Measurements from ENCODE around the gene CPSF4L.
A peak's percentile ranks its signal among the peaks of the same experiment; 100 is the strongest.

CPSF4L gene

GRCh38 chr17:73289549-73290254, 28.0 kb upstream of the CPSF4L start:
- TF ChIP-seq YY1 (IDR thresholded peaks at IDR 0.05; ENCODE audit: insufficient read depth, insufficient read length), result no peak
- no peak for TF ChIP-seq ZNF274 (IDR thresholded peaks at IDR 0.05; ENCODE audit: low read depth, low read length)
- TF ChIP-seq SUZ12 (IDR thresholded peaks at IDR 0.05; ENCODE audit: extremely low read depth, insufficient read depth, insufficient read length), result no peak
- Histone ChIP-seq H3K27me3 (ENCODE audit: insufficient read depth, insufficient read length) (no peaks in the 10 kb centered on the region), H3K4me1 (ENCODE audit: insufficient read depth, insufficient read length) (peaks cover 34% of the 10 kb centered on the region), H3K9ac (ENCODE audit: insufficient read length, low read depth) (peak overlapping the region; percentile 13), H3K4me3 (ENCODE audit: insufficient read length, low read depth) (no peak overlapping the region), H3K9me3 (ENCODE audit: insufficient read depth, low read length) (no peaks in the 10 kb centered on the region), H3K36me3 (ENCODE audit: insufficient read depth, insufficient read length, low read length) (peaks cover 30% of the 10 kb centered on the region)
- DNase-seq (ENCODE audit: low read depth, low spot score), result no peak

- Histone ChIP-seq H3K4me3 (ENCODE audit: insufficient read length, low read depth) (no peak overlapping the region), H3K4me1 (ENCODE audit: insufficient read depth, insufficient read length) (peaks cover 35% of the 10 kb centered on the region), H3K9me3 (ENCODE audit: insufficient read depth, low read length) (no peaks in the 10 kb centered on the region), H3K36me3 (ENCODE audit: insufficient read depth, insufficient read length, low read length) (peaks cover 32% of the 10 kb centered on the region), H3K9ac (ENCODE audit: insufficient read length, low read depth) (no peak overlapping the region), H3K27me3 (ENCODE audit: insufficient read depth, insufficient read length) (no peaks in the 10 kb centered on the region)
- TF ChIP-seq YY1 (IDR thresholded peaks at IDR 0.05; ENCODE audit: insufficient read depth, insufficient read length), result no peak
- no peak for TF ChIP-seq SUZ12 (IDR thresholded peaks at IDR 0.05; ENCODE audit: extremely low read depth, insufficient read depth, insufficient read length)
- TF ChIP-seq ZNF274 (IDR thresholded peaks at IDR 0.05; ENCODE audit: low read depth, low read length), result no peak
- no peak for DNase-seq (ENCODE audit: low read depth, low spot score)
Observed at GRCh38 chr17:73288534-73289302, 27.0 kb upstream of the CPSF4L start.

DNA sequence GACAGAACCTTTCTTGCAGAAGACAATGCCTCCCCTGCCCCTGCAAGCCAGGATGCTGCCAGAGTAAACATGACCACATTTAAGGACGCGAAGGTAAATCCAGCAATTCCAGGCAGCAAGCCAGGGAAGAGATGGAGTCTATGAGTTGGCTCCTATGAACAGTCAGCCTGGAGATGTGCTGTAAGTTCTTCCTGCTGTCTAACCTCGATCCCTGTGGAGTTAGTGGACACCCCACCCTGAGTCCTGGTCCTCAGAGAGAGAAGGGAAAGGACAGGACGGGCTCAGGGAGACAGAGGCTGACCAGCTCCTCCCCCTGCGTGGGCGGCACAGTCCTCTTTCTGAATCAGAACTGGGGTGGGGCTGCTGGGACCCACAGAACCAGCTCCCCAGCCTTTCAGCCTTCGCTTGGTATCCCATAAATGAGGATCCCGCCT, 25.2 kb upstream of the CPSF4L start:
- no peak for DNase-seq (ENCODE audit: low read depth, low spot score)
- Histone ChIP-seq H3K4me3 (ENCODE audit: insufficient read length, low read depth) (no peak overlapping the region), H3K36me3 (ENCODE audit: insufficient read depth, insufficient read length, low read length) (peaks cover 40% of the 10 kb centered on the region), H3K9ac (ENCODE audit: insufficient read length, low read depth) (no peak overlapping the region), H3K9me3 (ENCODE audit: insufficient read depth, low read length) (no peaks in the 10 kb centered on the region), H3K4me1 (ENCODE audit: insufficient read depth, insufficient read length) (peaks cover 30% of the 10 kb centered on the region), H3K27me3 (ENCODE audit: insufficient read depth, insufficient read length) (no peaks in the 10 kb centered on the region)
- TF ChIP-seq YY1 (IDR thresholded peaks at IDR 0.05; ENCODE audit: insufficient read depth, insufficient read length) (no peak), ZNF274 (IDR thresholded peaks at IDR 0.05; ENCODE audit: low read depth, low read length) (no peak), SUZ12 (IDR thresholded peaks at IDR 0.05; ENCODE audit: extremely low read depth, insufficient read depth, insufficient read length) (no peak)

DNA sequence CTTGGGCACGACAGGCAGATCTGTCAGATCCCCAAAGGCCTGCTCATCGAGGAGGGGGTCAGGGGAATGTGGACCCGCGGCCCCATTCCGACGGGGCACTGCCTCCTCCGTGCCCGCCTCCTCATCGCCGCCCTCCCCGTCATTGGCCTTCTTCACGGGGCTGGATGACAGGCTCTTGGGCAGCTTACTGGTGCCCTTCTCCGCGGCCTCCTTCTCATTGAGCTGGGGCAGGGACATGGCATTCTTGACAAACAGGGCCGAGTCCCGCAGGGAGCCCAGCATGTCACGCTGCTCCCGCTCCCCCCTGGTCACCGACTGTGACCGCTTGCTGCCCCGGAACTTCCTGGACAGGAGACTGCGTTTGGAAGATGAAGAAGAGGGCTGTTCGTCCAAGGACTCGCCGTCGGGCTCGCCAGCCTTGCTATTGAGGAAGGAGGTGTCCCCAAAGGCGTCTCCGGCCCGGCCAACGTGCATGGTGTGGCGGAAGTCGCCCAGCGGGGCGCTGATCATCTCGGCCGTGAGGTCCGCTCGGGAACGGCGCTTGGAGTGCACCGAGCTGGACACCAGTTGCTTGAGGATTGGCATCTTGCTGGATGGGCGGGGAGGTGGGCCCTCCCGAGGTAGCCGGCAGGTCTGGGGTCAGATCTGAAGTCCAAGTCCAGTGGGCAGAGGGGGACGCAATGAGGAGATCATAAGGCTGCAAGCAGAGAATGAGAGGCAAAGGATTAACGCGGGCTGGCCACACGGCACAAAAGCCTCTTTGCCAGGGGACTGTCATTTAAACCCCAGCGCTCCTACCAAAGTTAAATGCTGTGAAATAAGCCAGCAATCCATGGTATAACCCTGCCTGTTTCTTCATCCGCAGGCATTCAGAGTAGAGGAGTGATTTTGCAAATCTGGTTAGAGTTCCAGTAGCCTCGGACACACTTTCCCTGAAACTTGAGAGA, 24.5 kb upstream of the CPSF4L start:
- H3K9ac ChIP-seq (ENCODE audit: insufficient read length, low read depth), result peak overlapping the region; percentile 6
- H3K27me3 ChIP-seq (ENCODE audit: insufficient read depth, insufficient read length), result no peaks in the 10 kb centered on the region
- peaks cover 23% of the 10 kb centered on the region for H3K4me1 ChIP-seq (ENCODE audit: insufficient read depth, insufficient read length)
- H3K9me3 ChIP-seq (ENCODE audit: insufficient read depth, low read length), result no peaks in the 10 kb centered on the region
- no peak for DNase-seq (ENCODE audit: low read depth, low spot score)
- no peak overlapping the region for H3K4me3 ChIP-seq (ENCODE audit: insufficient read length, low read depth)
- no peak for TF ChIP-seq ZNF274 (IDR thresholded peaks at IDR 0.05; ENCODE audit: low read depth, low read length)
- TF ChIP-seq SUZ12 (IDR thresholded peaks at IDR 0.05; ENCODE audit: extremely low read depth, insufficient read depth, insufficient read length), result no peak
- TF ChIP-seq YY1 (IDR thresholded peaks at IDR 0.05; ENCODE audit: insufficient read depth, insufficient read length), result no peak
- peaks cover 42% of the 10 kb centered on the region for H3K36me3 ChIP-seq (ENCODE audit: insufficient read depth, insufficient read length, low read length)

GRCh38 chr17:73285603-73285908, 23.9 kb upstream of the CPSF4L start:
- H3K4me3 ChIP-seq (ENCODE audit: insufficient read length, low read depth), result no peak overlapping the region
- DNase-seq (ENCODE audit: low read depth, low spot score), result no peak
- H3K36me3 ChIP-seq (ENCODE audit: insufficient read depth, insufficient read length, low read length), result peaks cover 42% of the 10 kb centered on the region
- peaks cover 20% of the 10 kb centered on the region for H3K4me1 ChIP-seq (ENCODE audit: insufficient read depth, insufficient read length)
- H3K9me3 ChIP-seq (ENCODE audit: insufficient read depth, low read length), result no peaks in the 10 kb centered on the region
- TF ChIP-seq SUZ12 (IDR thresholded peaks at IDR 0.05; ENCODE audit: extremely low read depth, insufficient read depth, insufficient read length) (no peak), ZNF274 (IDR thresholded peaks at IDR 0.05; ENCODE audit: low read depth, low read length) (no peak), YY1 (IDR thresholded peaks at IDR 0.05; ENCODE audit: insufficient read depth, insufficient read length) (no peak)
- no peak overlapping the region for H3K9ac ChIP-seq (ENCODE audit: insufficient read length, low read depth)
- H3K27me3 ChIP-seq (ENCODE audit: insufficient read depth, insufficient read length), result no peaks in the 10 kb centered on the region

GRCh38 chr17:73284906-73285602, 23.4 kb upstream of the CPSF4L start:
- no peak for DNase-seq (ENCODE audit: low read depth, low spot score)
- Histone ChIP-seq H3K9me3 (ENCODE audit: insufficient read depth, low read length) (no peaks in the 10 kb centered on the region), H3K36me3 (ENCODE audit: insufficient read depth, insufficient read length, low read length) (peaks cover 42% of the 10 kb centered on the region), H3K4me1 (ENCODE audit: insufficient read depth, insufficient read length) (peaks cover 15% of the 10 kb centered on the region), H3K27me3 (ENCODE audit: insufficient read depth, insufficient read length) (no peaks in the 10 kb centered on the region), H3K4me3 (ENCODE audit: insufficient read length, low read depth) (no peak overlapping the region), H3K9ac (ENCODE audit: insufficient read length, low read depth) (peak overlapping the region; percentile 46)
- no peak for TF ChIP-seq SUZ12 (IDR thresholded peaks at IDR 0.05; ENCODE audit: extremely low read depth, insufficient read depth, insufficient read length)
- no peak for TF ChIP-seq ZNF274 (IDR thresholded peaks at IDR 0.05; ENCODE audit: low read depth, low read length)
- TF ChIP-seq YY1 (IDR thresholded peaks at IDR 0.05; ENCODE audit: insufficient read depth, insufficient read length), result no peak
